ENCODE results near the gene POLA2. TPM values are rescaled to one million over a fixed set of nuclear protein-coding genes. Genes with fewer than 3 reads are reported as not detected.

POLA2 gene
- total and polyA plus RNA-seq, 9 of the 15 experiments (the other 6 are each of a cell fraction or from before 2014, with no cell fraction given) = 2.7 to 134 (median 44.4) TPM

GRCh38 chr11:65329944-65330403, 68.2 kb downstream of the POLA2 start (continued):
- no peak for TF ChIP-seq NR2F6 (CRISPR knock-in tag; IDR thresholded peaks at IDR 0.05)
- TF ChIP-seq KDM2B (CRISPR knock-in tag; IDR thresholded peaks at IDR 0.05) = 0 out of 2 replicates have a peak, but pooled peaks have one; percentile 49
- TF ChIP-seq MYC (IDR thresholded peaks at IDR 0.05; ENCODE audit: low read depth, low read length) = peak; percentile 57; the same call in 1 of the 2 replicates
- no peak for TF ChIP-seq MYC (CRISPR knock-in tag; IDR thresholded peaks at IDR 0.05; ENCODE audit: borderline replicate concordance, low read depth)
- TF ChIP-seq ZNF384 (IDR thresholded peaks at IDR 0.05; ENCODE audit: low read depth, low read length) = peak; percentile 41; the same call in 1 of the 2 replicates
- TF ChIP-seq LCOR (CRISPR knock-in tag; IDR thresholded peaks at IDR 0.05) = peak; percentile 41; the same call in 1 of the 2 replicates
- TF ChIP-seq MEIS2 (IDR thresholded peaks at IDR 0.05; ENCODE audit: partially characterized antibody) = peak; percentile 53
- TF ChIP-seq, protein P1, sequence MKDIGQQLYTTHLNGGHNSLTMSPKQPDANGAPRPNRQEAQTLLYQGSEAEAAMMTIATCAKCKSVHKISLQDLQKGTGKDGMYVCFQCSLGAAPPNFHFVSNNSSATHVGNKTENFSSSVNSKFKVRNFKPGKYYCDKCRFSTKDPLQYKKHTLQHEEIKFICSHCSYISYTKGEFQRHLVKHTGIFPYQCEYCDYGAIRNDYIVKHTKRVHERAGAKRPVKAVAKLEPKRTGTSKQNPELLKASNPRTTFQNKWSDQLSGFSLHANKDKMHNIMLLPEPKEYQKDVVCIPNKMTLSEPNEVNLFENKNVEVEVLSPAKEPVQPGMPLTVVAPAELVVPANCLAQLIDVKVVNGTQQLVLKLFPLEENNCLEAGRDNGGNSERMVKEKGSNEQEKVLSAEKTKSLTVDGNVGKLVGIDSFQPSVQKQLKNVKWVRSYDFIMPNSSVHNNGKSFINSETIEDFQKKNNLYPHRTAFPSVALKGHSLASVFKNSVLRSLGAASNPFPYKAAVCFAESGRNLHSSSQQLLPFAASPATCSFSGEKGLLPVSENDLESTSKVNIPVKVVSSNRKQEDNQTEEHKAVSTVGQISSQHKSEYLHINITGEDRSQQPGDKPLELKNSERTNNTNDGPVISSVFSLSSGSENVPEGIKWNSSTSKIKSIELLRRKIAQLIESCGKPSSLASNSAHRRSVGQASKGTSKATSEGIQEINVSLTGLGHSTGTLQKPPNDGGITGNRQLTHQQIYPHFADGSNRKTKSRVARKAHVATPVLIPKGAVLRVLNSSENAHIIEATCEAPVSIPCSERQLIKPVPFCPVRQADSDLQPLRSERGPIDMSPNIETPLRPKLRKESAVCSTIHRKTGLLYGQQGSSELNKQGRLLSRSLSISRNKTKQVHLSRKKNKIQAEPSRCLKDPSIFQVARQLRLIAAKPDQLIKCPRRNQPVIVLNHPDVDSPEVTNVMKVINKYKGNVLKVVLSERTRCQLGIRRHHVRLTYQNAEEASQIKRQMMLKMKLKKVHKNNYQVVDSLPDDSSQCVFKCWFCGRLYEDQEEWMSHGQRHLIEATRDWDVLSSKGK (CRISPR knock-in tag; IDR thresholded peaks at IDR 0.05) = no peak
- peak; percentile 38; the same call in 1 of the 2 replicates for TF ChIP-seq RB1 (IDR thresholded peaks at IDR 0.05; ENCODE audit: low read depth)
